PFSK-1 (cell line): ENCODE measurements around the gene UCK1.

ENCODE experiments used
- FOXP2 ChIP-seq: optimal IDR thresholded peaks from 2 replicates; pipeline ENCODE3; 2011; ENCODE audit warnings: borderline replicate concordance, control low read depth, inconsistent platforms; ENCODE audit not compliant: insufficient read depth; ENCODE audit errors: extremely low read length, extremely low read depth
- POLR2AphosphoS5 ChIP-seq: IDR thresholded peaks from 2 replicates; pipeline ENCODE4 v1.6.1; 2012; ENCODE audit warnings: low read depth, mild to moderate bottlenecking, control low read depth, low read length, moderate library complexity
- REST ChIP-seq, 2 experiments: IDR thresholded peaks; 2 replicates each; pipeline versions ENCODE4 v1.6.1 to v1.8.0; 2011 to 2012; ENCODE audit warnings: low read depth in 2 of 2, low read length in 2 of 2, control low read depth in 1 of 2, inconsistent platforms in 1 of 2, mild to moderate bottlenecking in 1 of 2, moderate library complexity in 1 of 2; ENCODE audit not compliant: insufficient read depth in 1 of 2
- SIN3A ChIP-seq: IDR thresholded peaks from 2 replicates; pipeline ENCODE4 v1.6.1; 2012; ENCODE audit warnings: mild to moderate bottlenecking, low read length, moderate library complexity, borderline replicate concordance; ENCODE audit not compliant: insufficient read depth
- TAF1 ChIP-seq: IDR thresholded peaks from 2 replicates; pipeline ENCODE4 v1.6.1; 2012; ENCODE audit warnings: low read length, control low read depth, borderline replicate concordance; ENCODE audit not compliant: insufficient read depth

UCK1 gene

GRCh38 chr9:131578021-131578420 lies 47.0 kb upstream of the UCK1 start:
- TF ChIP-seq REST (IDR thresholded peaks at IDR 0.05; ENCODE audit: insufficient read depth in 1 of 2, low read depth in 2 of 2, low read length in 2 of 2) (no peak), SIN3A (no peak), FOXP2 (no peak), POLR2AphosphoS5 (no peak), TAF1 (no peak)

GRCh38 chr9:131577005-131578000 lies 46.2 kb upstream of the UCK1 start:
- TF ChIP-seq REST (IDR thresholded peaks at IDR 0.05; ENCODE audit: insufficient read depth in 1 of 2, low read depth in 2 of 2, low read length in 2 of 2) (no peak), TAF1 (no peak), POLR2AphosphoS5 (no peak), FOXP2 (no peak), SIN3A (no peak)

DNA sequence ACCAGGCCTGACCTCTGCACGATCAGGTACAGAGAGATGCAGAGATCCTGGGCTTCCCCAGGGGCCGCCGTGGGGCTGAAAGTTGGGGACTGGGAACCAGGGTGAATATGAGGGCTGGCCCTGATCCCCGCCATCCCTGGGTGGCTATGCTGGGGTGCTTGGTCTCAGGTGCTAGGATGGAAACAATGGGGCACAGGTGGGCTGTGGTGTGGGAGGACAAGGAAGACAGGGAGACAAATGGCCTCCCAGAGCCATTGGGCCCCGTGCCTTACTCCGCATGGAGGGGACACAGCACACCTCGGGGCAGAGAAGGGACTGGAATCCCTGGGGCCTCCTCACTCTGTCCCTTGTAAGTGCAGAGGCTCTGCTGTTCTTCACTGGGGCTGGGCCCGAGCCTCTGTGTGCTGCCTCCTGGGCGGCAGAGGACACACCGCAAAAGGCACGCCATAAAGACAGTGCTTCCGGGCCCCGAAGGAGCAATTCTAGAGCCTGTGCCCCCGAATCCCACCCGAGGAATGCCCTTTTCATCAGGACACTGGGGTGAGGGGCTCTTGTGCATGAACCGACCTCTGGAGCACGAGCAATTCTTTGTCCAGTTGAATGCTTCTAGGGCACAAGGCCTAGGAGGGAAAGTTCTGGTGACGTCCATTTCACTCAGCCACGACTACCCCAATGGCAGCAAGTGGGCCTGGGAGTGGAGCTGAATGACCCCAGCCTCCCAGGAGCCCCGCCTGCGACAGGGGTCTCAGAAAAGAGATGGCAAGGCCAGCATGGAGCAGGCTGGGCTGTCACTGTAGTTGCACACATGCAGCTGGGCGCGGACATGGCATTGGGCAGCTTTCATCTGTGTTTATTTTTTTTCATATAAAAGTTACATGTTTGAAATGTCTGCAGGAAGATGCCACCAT lies 45.1 kb upstream of the UCK1 start:
- TF ChIP-seq POLR2AphosphoS5 (no peak), SIN3A (no peak), TAF1 (no peak), FOXP2 (no peak)

- no peak for TF ChIP-seq POLR2AphosphoS5
- no peak for TF ChIP-seq SIN3A
- TF ChIP-seq REST (IDR thresholded peaks at IDR 0.05; ENCODE audit: insufficient read depth in 1 of 2, low read depth in 2 of 2, low read length in 2 of 2): no peak
- no peak for TF ChIP-seq FOXP2
- TF ChIP-seq TAF1: no peak
Observed at GRCh38 chr9:131574730-131575640, 43.9 kb upstream of the UCK1 start.

- TF ChIP-seq TAF1 (no peak), SIN3A (no peak), REST (IDR thresholded peaks at IDR 0.05; ENCODE audit: insufficient read depth in 1 of 2, low read depth in 2 of 2, low read length in 2 of 2) (no peak), FOXP2 (no peak), POLR2AphosphoS5 (no peak)
Observed at GRCh38 chr9:131567910-131568309, 36.8 kb upstream of the UCK1 start.
